GM10266 (cell line): Measurements from ENCODE around the gene STARD8.

Experiments used
- DNase-seq: peaks from one replicate; pipeline ENCODE4 v3.0.0; 2012; ENCODE audit errors: extremely low spot score
- TF ChIP-seq, protein P1 (sequence below): IDR thresholded peaks from 2 replicates; pipeline ENCODE4 v1.5.1; 2012; ENCODE audit warnings: mild to moderate bottlenecking, low read depth; ENCODE audit not compliant: control insufficient read depth, insufficient read depth; ENCODE audit errors: missing control alignments

Gene STARD8

DNA sequence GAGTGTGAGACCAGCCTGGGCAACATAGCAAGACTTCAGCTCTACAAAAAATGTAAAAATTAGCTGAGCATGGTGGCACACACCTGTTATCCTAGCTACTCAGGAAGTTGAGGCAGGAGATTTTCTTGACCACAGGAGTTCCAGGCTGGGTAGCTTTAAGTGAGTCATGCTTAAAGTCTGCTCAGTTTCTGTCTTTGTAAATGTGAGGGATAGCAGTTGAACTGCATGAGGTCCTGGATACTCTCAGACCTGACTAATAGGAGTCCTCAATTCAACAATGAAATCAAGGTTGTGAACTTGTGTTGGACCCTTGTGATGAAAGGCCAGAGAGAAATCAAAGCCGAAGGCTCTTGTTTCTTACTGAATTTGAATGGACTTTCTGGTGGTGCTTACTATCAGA is 45.2 kb downstream of the STARD8 start:
- TF ChIP-seq, protein P1, sequence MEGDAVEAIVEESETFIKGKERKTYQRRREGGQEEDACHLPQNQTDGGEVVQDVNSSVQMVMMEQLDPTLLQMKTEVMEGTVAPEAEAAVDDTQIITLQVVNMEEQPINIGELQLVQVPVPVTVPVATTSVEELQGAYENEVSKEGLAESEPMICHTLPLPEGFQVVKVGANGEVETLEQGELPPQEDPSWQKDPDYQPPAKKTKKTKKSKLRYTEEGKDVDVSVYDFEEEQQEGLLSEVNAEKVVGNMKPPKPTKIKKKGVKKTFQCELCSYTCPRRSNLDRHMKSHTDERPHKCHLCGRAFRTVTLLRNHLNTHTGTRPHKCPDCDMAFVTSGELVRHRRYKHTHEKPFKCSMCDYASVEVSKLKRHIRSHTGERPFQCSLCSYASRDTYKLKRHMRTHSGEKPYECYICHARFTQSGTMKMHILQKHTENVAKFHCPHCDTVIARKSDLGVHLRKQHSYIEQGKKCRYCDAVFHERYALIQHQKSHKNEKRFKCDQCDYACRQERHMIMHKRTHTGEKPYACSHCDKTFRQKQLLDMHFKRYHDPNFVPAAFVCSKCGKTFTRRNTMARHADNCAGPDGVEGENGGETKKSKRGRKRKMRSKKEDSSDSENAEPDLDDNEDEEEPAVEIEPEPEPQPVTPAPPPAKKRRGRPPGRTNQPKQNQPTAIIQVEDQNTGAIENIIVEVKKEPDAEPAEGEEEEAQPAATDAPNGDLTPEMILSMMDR = no peak
- DNase-seq = no peak

- TF ChIP-seq, protein P1 = no peak
- DNase-seq = no peak
Observed at GRCh38 chrX:68693481-68694434, 46.3 kb downstream of the STARD8 start.

- TF ChIP-seq, protein P1 = no peak
- DNase-seq = no peak
Observed at GRCh38 chrX:68694435-68695205, 47.2 kb downstream of the STARD8 start.

DNA sequence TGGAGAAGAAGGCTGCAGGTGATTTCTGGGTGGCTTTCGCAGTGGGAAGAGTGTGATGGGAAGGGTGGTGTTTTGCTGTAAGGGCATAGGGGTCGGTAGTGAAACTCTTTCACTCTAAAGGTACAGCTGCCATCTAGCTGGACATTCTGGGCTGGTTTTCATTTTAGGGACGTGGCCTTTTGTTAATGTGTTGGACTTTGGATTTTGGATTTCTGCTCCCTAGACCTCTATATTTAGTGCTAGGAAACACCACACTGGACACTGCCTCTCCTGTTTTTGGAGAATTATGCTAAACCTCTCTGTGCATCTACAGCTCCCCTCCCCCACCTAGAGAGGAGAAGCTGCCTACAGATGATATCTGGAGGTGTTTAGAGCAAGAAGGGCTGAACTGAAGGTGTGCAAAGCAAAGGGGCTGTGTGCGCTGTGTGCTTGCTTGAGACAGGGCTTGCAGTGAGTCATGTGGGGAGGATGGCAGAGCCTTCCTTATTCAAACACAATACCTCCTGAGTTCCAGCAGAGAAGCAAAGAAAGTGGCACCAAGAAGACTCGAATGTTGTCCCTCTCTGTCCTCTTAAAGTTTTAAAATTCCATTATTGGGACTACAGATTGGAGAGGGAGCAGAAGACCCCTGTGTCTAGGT is 47.9 kb downstream of the STARD8 start:
- DNase-seq = no peak

GRCh38 chrX:68696267-68696990 is 49.0 kb downstream of the STARD8 start:
- TF ChIP-seq, protein P1 = no peak
- no peak for DNase-seq

More for the DNA sequence above, 47.9 kb downstream of the STARD8 start:
- TF ChIP-seq, protein P1 = no peak

GRCh38 chrX:68697036-68697435 is 49.6 kb downstream of the STARD8 start:
- no peak for DNase-seq
- TF ChIP-seq, protein P1 = no peak
